KOPT-K1 (cell line): Measurements from ENCODE around the gene GNB1.

ENCODE experiments used
- H3K27ac ChIP-seq: fragments of 200-600 bp; sonication (generic); 2 replicates; pipeline ENCODE4 v1.5.1; 2016; ENCODE audit warnings: antibody characterized with exemption, mild to moderate bottlenecking, low read depth, low read length; ENCODE audit not compliant: poor library complexity, severe bottlenecking
- H3K36me3 ChIP-seq: fragments of 200-600 bp; sonication (generic); 2 replicates; pipeline ENCODE4 v1.5.1; 2017; ENCODE audit warnings: antibody characterized with exemption, mild to moderate bottlenecking, low read length, moderate library complexity; ENCODE audit not compliant: insufficient read depth
- H3K9me3 ChIP-seq: fragments of 200-600 bp; sonication (generic); 2 replicates; pipeline ENCODE4 v1.5.1; 2017; ENCODE audit warnings: antibody characterized with exemption, low read length, mild to moderate bottlenecking; ENCODE audit not compliant: insufficient read depth, poor library complexity, severe bottlenecking

GNB1 gene

DNA sequence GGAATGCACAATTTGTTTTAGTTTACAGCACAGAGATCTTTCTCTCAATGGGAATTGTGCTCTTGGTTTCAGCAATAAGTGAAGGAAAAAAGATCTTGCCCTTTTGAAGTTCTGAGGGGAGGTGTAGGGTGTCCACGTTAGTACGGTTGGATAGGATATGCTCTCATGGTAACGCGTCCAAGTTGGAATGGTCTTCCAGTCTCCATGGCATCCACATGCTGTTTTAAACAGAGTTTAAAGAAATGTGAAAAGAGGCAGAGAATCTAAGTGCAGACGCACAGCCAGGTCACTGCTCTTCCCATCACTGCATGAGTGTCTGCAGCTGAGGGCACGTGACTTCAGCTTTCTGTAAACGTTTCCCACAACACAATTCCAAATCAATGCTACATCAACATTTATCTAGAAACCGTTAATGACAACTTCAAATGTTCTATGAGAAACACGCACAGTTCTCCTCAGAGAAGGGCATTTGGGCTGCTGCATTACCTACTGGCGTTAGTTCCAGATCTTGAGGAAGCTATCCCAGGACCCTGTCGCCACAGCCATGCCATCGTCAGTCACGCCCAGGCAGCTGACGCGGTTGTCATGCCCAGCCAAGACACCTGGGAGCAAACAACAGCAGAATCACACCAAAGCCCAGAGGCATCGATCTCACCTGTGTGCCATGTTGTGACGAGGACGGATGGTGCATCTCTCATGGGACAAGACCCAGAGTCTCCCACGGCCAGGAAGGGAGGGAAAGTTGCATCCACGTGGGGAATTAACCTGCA, 103.9 kb downstream of the GNB1 start:
- Histone ChIP-seq H3K36me3 (peaks cover 81% of the 10 kb centered on the region), H3K9me3 (no peaks in the 10 kb centered on the region), H3K27ac (no peak overlapping the region)

DNA sequence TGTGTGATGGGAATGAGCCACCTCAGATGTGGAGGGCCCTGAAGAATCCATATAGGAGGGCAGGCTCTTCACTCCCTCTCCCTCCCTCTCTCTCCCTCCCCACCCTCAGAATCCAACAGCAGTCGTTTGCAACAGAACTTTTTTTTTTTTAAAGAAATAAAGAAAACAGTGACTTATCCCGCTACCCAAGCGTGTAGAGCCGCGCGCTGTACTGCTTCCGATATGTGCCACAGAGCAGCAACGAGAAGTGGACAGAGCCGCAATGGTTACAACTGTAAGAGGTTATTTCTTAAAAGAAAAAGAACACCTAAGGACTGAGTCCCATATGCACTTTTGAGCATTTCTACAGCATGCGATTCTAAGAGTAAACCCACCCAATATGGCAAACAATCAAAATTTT, 105.2 kb downstream of the GNB1 start:
- Histone ChIP-seq H3K36me3 (peaks cover 67% of the 10 kb centered on the region), H3K27ac (no peak overlapping the region), H3K9me3 (no peaks in the 10 kb centered on the region)

GRCh38 chr1:1784933-1785332, 106.0 kb downstream of the GNB1 start:
- Histone ChIP-seq H3K27ac (no peak overlapping the region), H3K9me3 (no peaks in the 10 kb centered on the region), H3K36me3 (peaks cover 60% of the 10 kb centered on the region)

DNA sequence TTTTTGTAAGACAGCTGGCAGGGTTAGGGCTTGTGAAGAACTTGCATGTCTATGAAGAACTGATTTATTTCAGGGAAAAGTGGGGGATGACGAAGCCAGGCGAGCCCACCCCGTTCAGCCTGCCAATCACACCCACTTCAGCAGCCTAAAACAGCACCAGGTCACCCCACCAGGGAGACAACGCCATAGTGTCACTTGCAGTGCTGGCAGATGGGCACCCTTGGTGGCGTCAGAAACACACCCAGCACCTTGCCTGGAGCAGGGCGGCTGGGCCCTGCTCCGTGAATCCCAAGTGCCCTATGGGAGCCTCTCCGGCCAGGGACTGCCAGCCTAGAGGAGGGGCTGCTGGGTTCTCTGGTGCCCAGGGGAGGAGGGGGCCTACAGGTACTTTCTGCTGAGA, 107.6 kb downstream of the GNB1 start:
- Histone ChIP-seq H3K27ac (no peak overlapping the region), H3K36me3 (peaks cover 44% of the 10 kb centered on the region), H3K9me3 (no peaks in the 10 kb centered on the region)

DNA sequence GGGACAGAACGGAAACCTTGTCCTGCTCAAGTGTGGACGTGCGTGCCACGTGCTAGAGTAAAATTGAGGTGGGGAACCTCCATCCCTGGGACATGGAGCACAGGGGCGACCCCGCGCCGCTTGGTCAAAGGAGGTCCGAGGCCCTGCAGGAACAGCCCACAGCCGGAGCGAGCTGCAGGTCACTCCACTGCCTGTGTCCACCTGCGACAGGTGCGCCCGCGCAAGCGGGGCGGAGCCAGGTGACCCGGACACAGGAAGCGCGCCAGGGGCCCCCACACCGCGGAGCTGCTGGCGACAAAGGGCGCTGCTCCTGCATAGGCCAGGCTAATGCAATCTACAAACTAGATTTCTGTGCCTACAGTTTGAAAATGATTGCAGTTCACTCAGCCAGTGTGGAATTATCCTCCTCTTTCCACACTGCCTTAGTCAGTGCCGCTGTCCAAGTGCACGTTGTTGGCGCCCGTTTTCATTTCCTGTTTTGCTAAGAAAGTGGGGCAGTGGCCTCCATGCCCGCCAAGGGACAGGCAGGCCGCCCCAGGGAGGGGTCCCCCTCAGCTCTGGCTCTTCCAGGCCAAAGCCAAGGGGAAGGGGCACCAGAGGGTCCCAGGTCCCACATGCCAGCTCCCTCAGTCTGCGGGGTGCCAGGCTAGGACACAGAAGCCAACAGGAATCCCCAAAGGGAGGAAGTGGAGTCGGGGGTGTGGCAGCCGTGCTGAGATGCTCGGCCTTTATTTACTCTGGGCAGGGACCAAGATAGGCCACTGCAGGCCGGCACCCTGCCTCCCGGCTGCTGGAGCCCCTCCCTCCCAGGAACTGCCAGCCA, 108.3 kb downstream of the GNB1 start:
- Histone ChIP-seq H3K27ac (no peak overlapping the region), H3K9me3 (no peaks in the 10 kb centered on the region)

DNA sequence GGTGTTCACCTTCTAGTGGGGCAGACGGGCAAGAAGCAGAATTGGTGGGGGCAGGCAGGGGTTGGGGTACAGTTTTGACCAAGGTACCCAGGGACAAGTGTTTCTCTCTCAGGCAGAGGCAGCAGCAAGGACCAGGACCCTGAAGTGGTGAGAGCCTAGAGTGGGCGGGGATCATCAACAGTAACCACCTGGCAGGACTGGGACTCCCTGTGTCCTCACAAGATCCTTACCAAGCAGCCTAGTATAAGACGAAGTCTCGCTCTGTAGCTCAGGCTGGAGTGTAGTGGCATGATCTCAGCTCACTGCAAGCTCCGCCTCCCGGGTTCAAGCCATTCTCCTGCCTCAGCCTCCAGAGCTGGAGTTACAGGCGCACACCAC, 109.4 kb downstream of the GNB1 start:
- Histone ChIP-seq H3K9me3 (no peaks in the 10 kb centered on the region), H3K27ac (peak overlapping the region; percentile 85), H3K36me3 (peaks cover 26% of the 10 kb centered on the region)

More for the DNA sequence above, 108.3 kb downstream of the GNB1 start:
- H3K36me3 ChIP-seq = peaks cover 37% of the 10 kb centered on the region

DNA sequence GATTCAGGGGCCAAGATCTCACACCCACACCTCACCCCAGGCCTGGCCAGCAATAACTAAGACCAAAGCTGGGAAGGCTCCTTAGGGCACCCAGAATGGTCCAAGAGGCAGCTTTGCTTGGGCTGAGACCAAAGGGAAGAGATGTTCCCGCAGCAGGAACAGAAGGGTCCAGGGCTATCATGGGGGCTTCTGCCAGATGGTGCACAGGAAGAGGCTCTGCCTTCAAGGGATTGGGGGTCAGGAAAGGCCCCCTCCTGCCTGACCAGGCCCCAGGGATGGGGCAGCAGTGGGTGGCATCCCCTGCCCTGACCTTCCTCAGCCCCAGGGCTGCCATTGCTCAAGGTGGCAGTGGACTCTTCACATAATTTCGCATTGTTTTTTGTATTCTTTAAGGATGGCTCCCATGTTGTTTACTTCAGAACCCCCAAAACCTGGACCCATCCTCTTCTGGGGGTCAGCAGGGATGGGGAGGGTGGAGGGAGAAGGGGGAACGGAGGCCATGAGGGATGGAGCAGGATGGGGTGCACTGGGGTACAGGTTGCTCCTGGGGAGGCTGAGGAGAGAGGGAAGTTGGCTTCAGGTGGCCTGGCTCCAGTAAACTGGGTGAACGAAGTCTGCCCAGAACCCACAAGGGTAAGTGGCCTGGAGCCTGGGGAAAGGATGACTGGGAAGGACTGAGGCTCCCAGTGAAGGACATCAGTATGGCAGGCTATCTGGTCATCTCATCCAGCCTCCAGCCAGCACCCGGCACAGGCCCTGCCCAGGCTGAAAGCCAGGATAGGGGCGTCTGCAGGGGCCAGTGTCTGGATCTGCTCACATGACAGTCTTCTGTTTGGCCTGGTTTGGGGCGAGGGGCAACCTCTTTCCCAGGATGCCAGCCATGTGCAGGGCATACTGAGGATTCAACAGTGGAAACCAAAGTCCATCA, 110.0 kb downstream of the GNB1 start:
- Histone ChIP-seq H3K27ac (peak overlapping the region; percentile 85), H3K36me3 (peaks cover 19% of the 10 kb centered on the region), H3K9me3 (no peaks in the 10 kb centered on the region)

DNA sequence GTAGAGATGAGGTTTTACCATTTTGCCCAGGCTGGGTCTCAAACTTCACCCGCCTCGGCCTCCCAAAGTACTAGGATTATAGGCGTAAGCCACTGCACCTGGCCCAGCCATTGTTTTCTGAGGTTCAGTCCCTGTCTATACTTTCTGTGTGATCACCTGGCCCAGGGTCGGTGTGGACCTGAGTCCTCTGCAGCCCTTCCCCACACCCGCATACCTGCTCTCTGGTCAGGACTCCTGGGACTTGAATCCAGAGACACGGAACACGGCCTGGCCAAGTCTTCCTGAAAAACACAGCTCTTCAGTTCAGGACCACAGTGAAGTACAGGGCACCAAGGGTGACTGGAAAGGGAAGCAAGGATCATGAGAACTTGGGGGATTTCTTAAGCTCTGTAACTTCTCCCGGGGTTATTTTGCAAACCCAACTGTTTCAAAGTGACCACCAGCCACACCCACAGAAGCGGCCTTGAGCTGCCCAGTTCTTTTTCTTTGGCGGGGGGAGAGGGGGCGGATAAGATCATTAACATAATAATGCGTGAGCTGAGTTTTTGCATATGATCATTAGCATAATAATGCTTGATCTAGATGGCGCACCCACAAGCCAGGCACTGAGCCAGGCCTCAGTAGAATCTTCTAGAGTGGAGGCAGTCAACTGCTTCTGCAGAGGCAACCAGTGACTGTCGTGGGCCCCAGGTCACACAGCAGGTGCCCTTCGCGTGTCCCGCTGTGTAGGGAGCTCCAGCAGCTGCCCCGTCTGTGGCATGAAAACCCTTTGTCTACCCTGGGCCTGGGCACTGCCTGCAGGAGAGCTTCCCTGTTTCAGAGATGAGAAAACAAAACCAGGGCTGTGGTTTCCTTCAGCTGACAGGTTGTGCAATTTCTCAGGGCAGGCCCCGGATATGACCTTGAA, 110.9 kb downstream of the GNB1 start:
- Histone ChIP-seq H3K9me3 (no peaks in the 10 kb centered on the region), H3K36me3 (peaks cover 10% of the 10 kb centered on the region), H3K27ac (peak overlapping the region; percentile 85)

GRCh38 chr1:1779320-1779675, 111.6 kb downstream of the GNB1 start:
- no peaks in the 10 kb centered on the region for H3K9me3 ChIP-seq
- peak overlapping the region; percentile 85 for H3K27ac ChIP-seq
- peaks cover 5% of the 10 kb centered on the region; the same call in 1 of the 2 replicates for H3K36me3 ChIP-seq

GRCh38 chr1:1778663-1779319, 112.1 kb downstream of the GNB1 start:
- Histone ChIP-seq H3K9me3 (no peaks in the 10 kb centered on the region), H3K36me3 (peaks cover 5% of the 10 kb centered on the region; the same call in 1 of the 2 replicates), H3K27ac (peak overlapping the region; percentile 85)

DNA sequence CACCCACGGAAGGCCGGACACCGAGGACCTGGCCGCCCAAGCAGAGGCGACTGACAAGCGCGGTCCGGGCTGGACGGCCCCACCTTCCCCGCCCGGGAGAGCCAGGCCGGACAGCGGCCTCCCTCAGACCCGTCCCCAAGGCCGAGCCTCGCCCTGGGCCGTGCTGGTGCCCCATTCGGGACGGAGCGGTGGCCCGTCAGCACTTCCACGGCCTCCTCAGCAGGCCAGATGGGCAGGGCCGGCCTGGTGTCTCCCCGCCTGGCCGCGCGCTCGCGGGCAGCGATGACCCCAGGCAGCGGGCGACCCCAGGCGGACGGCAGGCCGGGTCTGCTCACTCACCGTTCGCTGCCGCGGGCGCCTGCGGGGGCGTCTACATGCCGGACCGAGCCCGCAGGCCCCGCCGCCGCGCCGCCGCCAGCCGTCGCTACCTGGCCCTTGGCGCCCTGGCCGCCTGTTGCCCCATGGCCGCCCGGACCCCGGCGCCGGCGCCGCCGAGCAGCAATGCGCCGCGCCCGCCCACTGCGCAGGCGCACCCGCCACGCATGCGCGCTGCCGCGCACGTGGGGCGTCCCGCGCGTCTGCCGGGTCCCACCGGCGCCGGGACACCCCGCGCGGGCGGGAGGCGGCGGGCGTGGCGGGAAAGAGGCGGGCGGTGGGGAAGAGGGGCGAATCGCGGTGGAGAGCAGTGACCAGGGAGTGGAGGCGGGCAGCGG, 112.8 kb downstream of the GNB1 start, which contains the start of gene NADK:
NADK (minus strand) TSS at position 521 of the 713 bp plus-strand sequence. CDS start 13,064 bp downstream, outside the sequence.
- H3K9me3 ChIP-seq = no peaks in the 10 kb centered on the region

DNA sequence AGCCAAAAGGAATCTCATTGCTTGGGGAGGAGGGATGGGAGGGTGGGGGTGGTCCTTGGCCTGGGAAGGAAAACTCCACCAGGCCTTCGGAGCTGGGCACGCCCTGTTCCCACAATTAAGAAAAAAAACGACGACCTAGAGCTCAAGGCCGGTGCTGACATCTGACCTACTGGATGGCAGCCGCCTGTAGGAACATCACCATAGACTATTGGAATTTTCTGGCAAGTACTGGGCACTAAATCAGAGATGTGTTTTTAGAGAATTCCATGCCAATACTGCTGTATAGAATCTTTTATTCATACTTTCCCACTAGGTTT, 113.3 kb downstream of the GNB1 start:
- Histone ChIP-seq H3K27ac (peak overlapping the region; percentile 85), H3K9me3 (no peaks in the 10 kb centered on the region), H3K36me3 (peaks cover 7% of the 10 kb centered on the region)

More for the DNA sequence above, 112.8 kb downstream of the GNB1 start, which contains the start of gene NADK:
- peak within 1 kb of the TSS; percentile 85 for H3K27ac ChIP-seq
- 0 out of 2 replicates have a peak, but pooled peaks cover under 1% of the 10 kb centered on the region for H3K36me3 ChIP-seq
